DMS79 treated with DMSO at 0.1 percent for 48 hours (cell line): Measurements from ENCODE around the gene DCTN1.

Experiments used
- DNase-seq: peaks from one replicate; lab custom pipeline; 2025; lab: John Stamatoyannopoulos, UW

The DCTN1 gene

GRCh38 chr2:74413001-74413698 is 33.0 kb upstream of the DCTN1 start:
- no peak for DNase-seq

GRCh38 chr2:74407682-74408081 is 27.6 kb upstream of the DCTN1 start:
- no peak for DNase-seq

GRCh38 chr2:74406035-74406434 is 25.9 kb upstream of the DCTN1 start:
- no peak for DNase-seq

- no peak for DNase-seq
These were observed 21.8 kb upstream of the DCTN1 start for GRCh38 chr2:74401891-74402290.

- DNase-seq, result no peak
These were observed 19.7 kb upstream of the DCTN1 start for GRCh38 chr2:74399785-74400184.

- DNase-seq, result no peak
These were observed 16.0 kb upstream of the DCTN1 start for GRCh38 chr2:74396149-74396548.

GRCh38 chr2:74393525-74393924 is 13.4 kb upstream of the DCTN1 start:
- no peak for DNase-seq

- no peak for DNase-seq
These were observed 12.3 kb upstream of the DCTN1 start for GRCh38 chr2:74392449-74392743.

- peak; percentile 89 for DNase-seq
These were observed 11.7 kb upstream of the DCTN1 start for GRCh38 chr2:74391580-74392448.

GRCh38 chr2:74391209-74391579 is 11.1 kb upstream of the DCTN1 start:
- peak; percentile 54 for DNase-seq

GRCh38 chr2:74390606-74391005 is 10.5 kb upstream of the DCTN1 start:
- DNase-seq, result no peak

GRCh38 chr2:74387346-74387745 is 7.2 kb upstream of the DCTN1 start:
- no peak for DNase-seq

- DNase-seq, result no peak
These were observed 5.3 kb upstream of the DCTN1 start for GRCh38 chr2:74385396-74385795.

GRCh38 chr2:74384051-74384450 is 3.9 kb upstream of the DCTN1 start:
- no peak for DNase-seq

- no peak for DNase-seq
These were observed 3.1 kb upstream of the DCTN1 start for GRCh38 chr2:74383254-74383653.

GRCh38 chr2:74381751-74382150 is 1.6 kb upstream of the DCTN1 start:
- DNase-seq, result no peak

- no peak for DNase-seq
These were observed 2.1 kb downstream of the DCTN1 start for GRCh38 chr2:74378007-74378406.

- no peak for DNase-seq
These were observed 4.3 kb downstream of the DCTN1 start for GRCh38 chr2:74375838-74376237.

GRCh38 chr2:74374509-74375205 is 5.5 kb downstream of the DCTN1 start:
- peak; percentile 90 for DNase-seq

GRCh38 chr2:74373985-74374384 is 6.1 kb downstream of the DCTN1 start:
- no peak for DNase-seq

- peak; percentile 91 for DNase-seq
These were observed 6.9 kb downstream of the DCTN1 start for GRCh38 chr2:74373221-74373676.

GRCh38 chr2:74372674-74373073 is 7.4 kb downstream of the DCTN1 start:
- DNase-seq, result no peak

GRCh38 chr2:74371421-74371820 is 8.7 kb downstream of the DCTN1 start:
- DNase-seq, result no peak
